Heart right ventricle (tissue), 16 donors: ENCODE measurements around the gene LAMA1. TPM values are rescaled to one million over a fixed set of nuclear protein-coding genes. Genes with fewer than 3 reads are reported as not detected.

Experiments
- ATAC-seq, 8 donors: fragments of 200-7000 bp; cut with Tn5 transposase; one replicate each; pipeline ENCODE4 v1.9.1; 2020; ENCODE audit warnings: mild to moderate bottlenecking in 8 of 8, moderate library complexity in 8 of 8, moderate number of reproducible peaks in 1 of 8
- DNase-seq, 2 donors: peaks; one replicate each; pipeline ENCODE4 v3.0.0-alpha.2; 2020
- H3K27ac ChIP-seq, 10 donors: fragments of 200-600 bp; sonication (generic) in 2 of 10; one replicate each; pipeline versions ENCODE4 v1.5.0 to v1.8.0; 2020 to 2022; ENCODE audit warnings: mild to moderate bottlenecking in 3 of 10
- H3K27me3 ChIP-seq, 7 donors: fragments of 200-600 bp; one replicate each; pipeline ENCODE4 v1.8.0; 2021 to 2022; ENCODE audit warnings: mild to moderate bottlenecking in 2 of 7
- H3K36me3 ChIP-seq, 9 donors: fragments of 200-600 bp; sonication (generic) in 1 of 9; one replicate each; pipeline versions ENCODE4 v1.5.0 to v1.8.0; 2020 to 2022; ENCODE audit warnings: mild to moderate bottlenecking in 2 of 9
- H3K4me1 ChIP-seq, 9 donors: fragments of 200-600 bp; sonication (generic) in 1 of 9; one replicate each; pipeline versions ENCODE4 v1.5.0 to v1.8.0; 2020 to 2022; ENCODE audit warnings: mild to moderate bottlenecking in 4 of 9
- H3K4me3 ChIP-seq, 10 donors: fragments of 200-600 bp; sonication (generic) in 2 of 10; one replicate each; pipeline versions ENCODE4 v1.5.0 to v1.8.0; 2020 to 2022; ENCODE audit warnings: mild to moderate bottlenecking in 7 of 10, moderate library complexity in 2 of 10
- H3K9me3 ChIP-seq, 11 donors: fragments of 200-600 bp in 10 of 11; sonication (generic) in 2 of 11; one replicate each; pipeline versions ENCODE4 v1.5.0 to v1.8.0; 2013 to 2022; ENCODE audit warnings: mild to moderate bottlenecking in 2 of 11, control low read depth in 1 of 11, moderate library complexity in 1 of 11
- whole genome bisulfite sequencing, 2 donors: extraction: QIAGEN DNeasy Blood & Tissue Kit; methylation state at CpG; one replicate each; pipeline ENCODE4 v1.1.7; 2013; ENCODE audit warnings: inconsistent platforms in 1 of 2; 5-methylcytosine and 5-hydroxymethylcytosine counted together
- intact Hi-C, 10 donors: fragments of 100-400 bp; cut with DNase I; formaldehyde crosslinking; loops; one replicate each; pipeline versions ENCODE4 v1.11.1 to v1.14.2; 2022
- polyA plus RNA-seq, 2 donors: library from polyadenylated mRNA; stranded (reverse); fragments of 200-250 nt; gene quantifications; one replicate each; pipeline ENCODE4 v1.2.3, GENCODE V29; 2013
- total RNA-seq, 10 donors: library from RNA; stranded (reverse); fragmentation: NEBNext Ultra II Directional in 3 of 10; extraction: Animal tissue kit (Norgen Biotek cat#: 25700) in 3 of 10; gene quantifications; one replicate each; pipeline versions ENCODE4 v1.2.1 to v1.2.4, GENCODE V29; 2021 to 2023
- TF ChIP-seq, protein P1 (sequence below), 9 donors: fragments of 200-600 bp; sonication (generic) in 2 of 9; IDR thresholded peaks; one replicate each; pipeline versions ENCODE4 v1.5.0 to v1.8.0; 2021 to 2022; ENCODE audit warnings: antibody characterized with exemption in 9 of 9, mild to moderate bottlenecking in 5 of 9, moderate library complexity in 1 of 9
- donor health status: Arrhythmogenic right ventricular cardiomyopathy.
- donor health status: ischemic (EF 13 %, LVEDD 7.1; RV severe dilation, severe dysfunction).
- donor health status: healthy with polysubstance abuse.
- donor health status: DM: no; HTN: yes; CAD: no.
- donor health status: DM: no; HTN: no; CAD: no.
- donor health status: ischemic (EF 25% LVEDD 6.9; RV normal size, moderate dysfunction).
- donor health status: ischemic (EF 25% LVEDD 5.7; RV mildly dilated, moderate dysfunction).
- donor health status: healthy.
- donor health status: DM: yes; HTN: yes; CAD: no.
- donor health status: Ischemic cardiomyopathy.
- donor health status: ischemic (EF 35%, LVEDD 5.7; RV mildly dilated, moderate dysfunction).
- donor health status: nonischemic (EF 11% LVEDD 7.7; RV severe dilation, severe dysfunction).
- donor health status: DM: yes; HTN: yes; CAD: no.
- donor health status: PGD.
- donor health status: ischemic (EF 29% LVEDD 5.4; RV normal size, mild dysfunction).
- donor health status: nonischemic (EF 23%, LVEDD 6.1; RV moderate dilation, normal function).

Gene LAMA1
- total and polyA plus RNA-seq, 12 donors: 0.05 to 0.82 (median 0.13) TPM; not detected in 4

DNA sequence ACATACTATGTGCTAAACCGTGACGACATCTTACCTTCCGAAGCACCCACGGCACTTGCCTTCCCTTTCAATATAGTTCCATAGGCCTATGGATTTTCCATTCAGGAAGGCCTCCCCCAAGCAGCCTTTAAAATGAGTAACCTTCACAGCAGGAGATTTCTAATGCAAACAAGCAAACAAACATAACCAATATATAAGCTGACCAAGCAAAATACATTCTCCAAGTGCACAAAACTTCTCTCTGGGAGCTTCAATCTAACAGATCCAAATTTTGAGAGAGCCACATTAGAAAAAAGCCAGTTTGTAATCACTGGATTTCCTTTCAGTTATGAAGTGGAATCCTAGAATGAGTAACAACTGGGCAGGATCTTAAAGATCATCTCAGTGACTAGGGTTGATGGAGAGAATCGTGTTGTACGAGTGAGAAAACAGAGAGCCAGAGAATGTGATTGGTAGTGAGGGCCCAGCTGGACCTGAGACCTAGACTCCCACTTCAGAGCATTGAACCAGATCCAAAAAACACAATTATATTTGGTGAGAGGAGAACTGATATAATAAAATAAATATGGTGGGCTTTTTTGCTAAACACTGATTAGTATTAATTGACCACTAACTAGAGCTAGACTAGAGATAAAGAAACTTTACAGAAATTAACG, 145.6 kb downstream of the LAMA1 start:
- ATAC-seq: no peak
- no peak for DNase-seq
- TF ChIP-seq, protein P1, sequence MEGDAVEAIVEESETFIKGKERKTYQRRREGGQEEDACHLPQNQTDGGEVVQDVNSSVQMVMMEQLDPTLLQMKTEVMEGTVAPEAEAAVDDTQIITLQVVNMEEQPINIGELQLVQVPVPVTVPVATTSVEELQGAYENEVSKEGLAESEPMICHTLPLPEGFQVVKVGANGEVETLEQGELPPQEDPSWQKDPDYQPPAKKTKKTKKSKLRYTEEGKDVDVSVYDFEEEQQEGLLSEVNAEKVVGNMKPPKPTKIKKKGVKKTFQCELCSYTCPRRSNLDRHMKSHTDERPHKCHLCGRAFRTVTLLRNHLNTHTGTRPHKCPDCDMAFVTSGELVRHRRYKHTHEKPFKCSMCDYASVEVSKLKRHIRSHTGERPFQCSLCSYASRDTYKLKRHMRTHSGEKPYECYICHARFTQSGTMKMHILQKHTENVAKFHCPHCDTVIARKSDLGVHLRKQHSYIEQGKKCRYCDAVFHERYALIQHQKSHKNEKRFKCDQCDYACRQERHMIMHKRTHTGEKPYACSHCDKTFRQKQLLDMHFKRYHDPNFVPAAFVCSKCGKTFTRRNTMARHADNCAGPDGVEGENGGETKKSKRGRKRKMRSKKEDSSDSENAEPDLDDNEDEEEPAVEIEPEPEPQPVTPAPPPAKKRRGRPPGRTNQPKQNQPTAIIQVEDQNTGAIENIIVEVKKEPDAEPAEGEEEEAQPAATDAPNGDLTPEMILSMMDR (IDR thresholded peaks at IDR 0.05): no peak
- 78 to 79% methylated on average over 7 of the region's 7 CpGs for WGBS, 2 donors
- intact Hi-C loops: no loop called here
- no peaks in the 10 kb centered on the region for H3K9me3 ChIP-seq
- H3K4me1 ChIP-seq: no peaks in the 10 kb centered on the region
- no peak overlapping the region for H3K27ac ChIP-seq
- H3K4me3 ChIP-seq: no peak overlapping the region
- no peaks in the 10 kb centered on the region for H3K36me3 ChIP-seq
- H3K27me3 ChIP-seq: peaks cover 0 to 3% (median 0%) of the 10 kb centered on the region in 7 donors

DNA sequence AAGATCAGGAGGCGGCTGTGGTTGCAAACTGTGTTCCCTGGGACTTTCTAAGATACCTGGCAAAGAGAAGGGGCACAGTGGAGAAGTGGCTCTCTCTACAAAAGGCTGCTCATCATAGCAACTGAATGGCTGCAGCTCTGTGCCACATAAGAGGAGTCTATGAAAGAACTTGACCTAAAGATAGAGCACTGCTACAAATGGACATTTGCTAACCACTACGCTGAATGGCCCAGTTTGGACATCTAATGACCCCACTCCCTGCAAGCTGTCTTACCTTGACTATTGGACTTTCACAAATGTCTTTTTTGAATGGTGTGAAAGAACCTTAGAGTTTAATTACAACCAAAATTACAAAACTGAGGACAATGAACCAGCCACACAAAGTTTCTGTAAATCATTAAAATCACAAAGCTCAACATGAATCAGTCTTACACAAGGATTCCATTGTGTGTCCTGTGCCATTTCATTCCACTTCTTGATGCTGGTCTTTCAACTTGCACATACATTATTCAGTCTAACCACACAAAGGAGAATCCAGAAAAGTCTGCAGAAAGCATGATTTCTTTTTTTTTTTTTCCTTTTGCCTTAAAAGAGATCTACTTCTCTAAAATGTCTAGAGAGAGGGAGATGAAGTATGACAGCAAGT, 154.0 kb downstream of the LAMA1 start:
- ATAC-seq (no peak), DNase-seq (no peak)
- H3K4me1 ChIP-seq: no peaks in the 10 kb centered on the region
- H3K36me3 ChIP-seq: no peaks in the 10 kb centered on the region
- WGBS, 2 donors: 95 to 96% methylated on average over 2 of the region's 2 CpGs
- peaks cover 0 to 8% (median 0%) of the 10 kb centered on the region in 7 donors for H3K27me3 ChIP-seq
- TF ChIP-seq, protein P1 (IDR thresholded peaks at IDR 0.05): no peak
- intact Hi-C loops: no loop called here
- H3K9me3 ChIP-seq: peaks cover 0 to 7% (median 0%) of the 10 kb centered on the region in 11 donors
- no peak overlapping the region for H3K4me3 ChIP-seq
- H3K27ac ChIP-seq: no peak overlapping the region

DNA sequence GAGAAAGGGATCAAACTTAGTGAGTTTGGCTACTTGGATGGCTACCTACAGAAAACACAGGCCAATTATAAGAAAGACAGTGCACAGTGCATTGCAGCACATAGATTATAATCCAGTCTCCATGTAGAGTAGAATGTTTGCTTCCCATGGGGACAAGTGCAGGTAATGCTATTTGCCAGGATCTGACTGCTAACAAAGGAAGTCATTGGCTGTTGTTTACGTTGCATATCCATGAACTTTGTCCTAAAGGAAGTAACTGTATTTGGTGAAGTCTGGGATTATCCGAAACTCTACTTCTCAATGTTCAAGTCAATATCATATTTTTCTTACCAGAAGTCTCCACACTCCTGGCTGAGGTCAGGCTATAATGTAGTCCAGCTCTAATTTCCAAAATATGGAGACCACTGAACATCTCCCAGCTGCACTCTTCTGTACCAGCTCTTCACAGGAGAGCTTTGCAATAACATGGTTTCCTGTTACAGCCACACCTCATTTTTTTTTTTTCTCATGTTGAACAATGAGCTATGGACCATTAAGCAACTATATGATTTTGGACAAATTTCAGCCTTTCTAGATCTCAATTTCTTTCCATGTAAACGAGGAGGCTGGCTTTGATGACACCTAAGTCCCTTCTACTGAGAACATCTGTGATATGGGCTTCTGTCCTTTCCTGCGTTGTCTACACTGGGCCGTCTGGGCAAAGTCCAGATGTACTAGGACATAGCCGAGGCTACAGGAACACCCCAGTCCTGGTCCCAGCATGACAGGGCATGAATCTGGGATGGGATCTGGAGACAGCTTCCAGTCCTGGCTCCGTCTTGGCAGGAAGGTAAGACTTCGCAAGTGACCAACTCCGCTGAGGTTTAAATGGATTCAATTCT, 154.8 kb downstream of the LAMA1 start:
- H3K27me3 ChIP-seq: peaks cover 0 to 8% (median 0%) of the 10 kb centered on the region in 7 donors
- TF ChIP-seq, protein P1 (IDR thresholded peaks at IDR 0.05): no peak
- H3K9me3 ChIP-seq: peaks cover 0 to 7% (median 0%) of the 10 kb centered on the region in 11 donors
- intact Hi-C loops: no loop called here
- ATAC-seq: no peak
- no peak overlapping the region for H3K27ac ChIP-seq
- H3K4me3 ChIP-seq: no peak overlapping the region
- H3K4me1 ChIP-seq: no peaks in the 10 kb centered on the region
- DNase-seq: no peak
- WGBS, 2 donors: 86 to 89% methylated on average over 9 of the region's 9 CpGs
- H3K36me3 ChIP-seq: no peaks in the 10 kb centered on the region

DNA sequence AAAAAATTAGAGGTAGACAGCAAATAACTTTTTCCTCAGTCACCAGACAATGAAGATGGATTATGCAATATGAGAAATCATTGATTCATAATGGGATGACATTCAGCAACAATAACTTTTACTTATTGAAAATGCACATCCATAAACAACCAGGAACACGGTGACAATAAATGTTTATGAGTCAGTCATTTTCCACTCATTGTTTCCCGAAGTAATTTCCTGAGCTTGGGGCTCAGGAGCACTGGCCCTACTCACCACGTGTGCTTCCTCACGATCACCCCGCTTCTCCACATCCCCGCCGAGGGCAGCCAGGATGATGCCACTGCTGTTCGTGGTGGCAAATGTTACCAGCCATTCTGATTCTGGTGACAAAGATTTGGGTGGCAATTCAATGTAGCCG, 156.3 kb downstream of the LAMA1 start:
- no peaks in the 10 kb centered on the region for H3K36me3 ChIP-seq
- TF ChIP-seq, protein P1 (IDR thresholded peaks at IDR 0.05): no peak
- no peaks in the 10 kb centered on the region for H3K4me1 ChIP-seq
- intact Hi-C loops: no loop called here
- no peak for ATAC-seq
- 77 to 83% methylated on average over 9 of the region's 9 CpGs for WGBS, 2 donors
- no peak overlapping the region for H3K4me3 ChIP-seq
- no peak for DNase-seq
- H3K27ac ChIP-seq: no peak overlapping the region
- peaks cover 0 to 7% (median 0%) of the 10 kb centered on the region in 11 donors for H3K9me3 ChIP-seq
- peaks cover 0 to 8% (median 0%) of the 10 kb centered on the region in 7 donors for H3K27me3 ChIP-seq
